Measurements from ENCODE around the gene PLXDC2. TPM values are rescaled to one million over a fixed set of nuclear protein-coding genes. Genes with fewer than 3 reads are reported as not detected.

PLXDC2 gene
- total RNA-seq, 2 donors from 2014 or later = not detected

GRCh38 chr10:20109613-20110012 is 293.4 kb downstream of the PLXDC2 start:
- Mint-ChIP-seq H3K36me3 (no peaks in the 10 kb centered on the region), H3K27ac (no peak overlapping the region), H3K9me3 (peaks cover 6 to 9% of the 10 kb centered on the region in 2 donors)
- ATAC-seq (no peak), DNase-seq (ENCODE audit: low spot score in 2 of 2) (no peak)

DNA sequence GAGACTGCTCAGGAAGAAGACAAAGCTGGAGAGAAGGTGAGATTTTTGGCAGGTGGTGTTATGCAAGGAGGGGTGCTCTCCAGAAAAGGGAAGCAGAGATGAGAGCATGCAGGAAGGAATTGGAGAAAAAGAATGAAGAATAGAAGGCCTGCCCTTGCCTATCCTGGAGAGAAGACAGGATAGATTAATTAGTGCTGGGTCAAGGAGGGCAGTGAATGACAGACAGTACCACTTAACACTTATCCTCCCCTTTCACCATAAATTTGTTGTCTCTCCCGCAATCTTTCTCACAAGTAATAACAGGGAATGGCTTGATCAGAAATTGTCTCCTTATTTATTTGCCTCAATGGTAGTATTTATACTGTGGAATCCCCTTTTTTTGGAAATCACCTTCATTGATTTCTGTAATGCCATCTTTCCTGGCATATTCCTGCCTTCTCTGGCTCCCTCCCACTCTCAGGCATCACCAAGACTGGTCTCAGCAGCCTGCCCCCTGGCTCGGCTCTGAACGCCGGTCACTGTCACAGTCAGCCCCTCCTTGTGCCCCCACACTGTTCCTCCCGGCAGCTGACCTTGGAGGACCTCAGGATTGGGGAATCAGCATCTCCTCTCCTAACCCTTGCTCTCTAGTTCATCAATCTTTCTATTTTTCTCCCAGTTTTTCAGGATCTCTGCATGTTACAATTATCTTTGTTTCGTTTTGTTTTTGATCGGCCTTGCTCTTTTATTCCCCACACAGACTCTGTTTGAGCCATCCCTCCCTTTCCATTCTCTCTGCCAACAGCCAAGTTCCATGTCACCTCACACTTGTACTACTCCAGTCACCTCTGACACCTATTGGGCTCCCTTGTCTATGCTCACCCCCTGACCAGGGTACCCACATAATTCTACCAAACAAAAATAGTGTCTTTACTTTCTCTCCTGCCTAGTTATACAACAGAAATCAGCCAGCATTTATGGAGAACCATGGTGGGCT is 294.2 kb downstream of the PLXDC2 start:
- DNase-seq (ENCODE audit: low spot score in 2 of 2) = no peak
- H3K27ac Mint-ChIP-seq = no peak overlapping the region
- ATAC-seq = no peak
- no peaks in the 10 kb centered on the region for H3K36me3 Mint-ChIP-seq
- H3K9me3 Mint-ChIP-seq = peaks cover 7 to 15% of the 10 kb centered on the region in 2 donors

- H3K9me3 Mint-ChIP-seq = peaks cover 11 to 19% of the 10 kb centered on the region in 2 donors
- H3K36me3 Mint-ChIP-seq = no peaks in the 10 kb centered on the region
- no peak for ATAC-seq
- no peak overlapping the region for H3K27ac Mint-ChIP-seq
- no peak for DNase-seq (ENCODE audit: low spot score in 2 of 2)
These were observed 297.9 kb downstream of the PLXDC2 start for GRCh38 chr10:20114179-20114578.

DNA sequence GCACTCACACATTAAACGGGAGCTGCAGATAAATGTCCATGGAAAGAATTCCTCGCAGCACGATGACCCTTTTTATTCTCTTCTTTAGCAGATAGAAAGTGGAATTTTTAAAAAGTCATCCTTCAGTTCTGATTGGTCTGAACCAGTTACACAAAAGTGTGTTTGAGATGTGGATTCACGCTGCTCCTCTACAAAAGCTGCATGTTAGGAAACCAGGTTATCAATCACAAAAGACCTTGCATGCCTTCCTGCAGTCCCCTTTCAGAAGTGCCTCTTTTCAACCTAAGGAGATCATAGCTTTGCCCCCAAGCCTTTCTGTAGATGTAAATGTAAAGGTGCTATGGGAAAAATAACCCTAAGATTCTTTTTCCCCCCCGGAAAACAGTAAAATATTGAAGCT is 299.7 kb downstream of the PLXDC2 start:
- peaks cover 16 to 22% of the 10 kb centered on the region in 2 donors for H3K9me3 Mint-ChIP-seq
- H3K27ac Mint-ChIP-seq = no peak overlapping the region
- DNase-seq (ENCODE audit: low spot score in 2 of 2) = no peak
- H3K36me3 Mint-ChIP-seq = no peaks in the 10 kb centered on the region
- no peak for ATAC-seq

DNA sequence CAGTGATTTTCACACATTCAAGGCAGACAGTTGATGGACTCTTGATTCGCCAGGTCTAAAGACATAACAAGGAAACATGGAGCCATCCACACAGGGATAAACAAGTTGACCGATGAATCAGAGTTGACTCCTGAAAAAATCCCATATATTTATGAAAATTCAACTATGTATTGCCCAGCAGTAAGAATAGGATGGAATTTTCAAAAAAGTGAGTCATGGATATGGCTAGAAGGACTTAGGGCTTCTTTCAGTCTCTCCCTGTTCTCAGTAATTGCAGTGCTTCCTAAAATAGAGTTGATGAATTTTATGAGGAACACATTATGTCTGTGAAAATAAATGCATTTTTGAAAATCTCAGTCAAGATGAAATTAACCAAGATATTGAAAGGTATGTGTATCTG is 301.2 kb downstream of the PLXDC2 start:
- Mint-ChIP-seq H3K27ac (no peak overlapping the region), H3K36me3 (no peaks in the 10 kb centered on the region), H3K9me3 (peaks cover 25 to 31% of the 10 kb centered on the region in 2 donors)
- no peak for DNase-seq (ENCODE audit: low spot score in 2 of 2)
- ATAC-seq = no peak

GRCh38 chr10:20118119-20118518 is 301.9 kb downstream of the PLXDC2 start:
- Mint-ChIP-seq H3K9me3 (peaks cover 28 to 31% of the 10 kb centered on the region in 2 donors), H3K36me3 (no peaks in the 10 kb centered on the region), H3K27ac (no peak overlapping the region)
- no peak for DNase-seq (ENCODE audit: low spot score in 2 of 2)
- no peak for ATAC-seq

- no peak for ATAC-seq
- Mint-ChIP-seq H3K27ac (no peak overlapping the region), H3K9me3 (peaks cover 19 to 21% of the 10 kb centered on the region in 2 donors), H3K36me3 (peaks cover 0 to 6% of the 10 kb centered on the region in 2 donors)
- no peak for DNase-seq (ENCODE audit: low spot score in 2 of 2)
These were observed 312.6 kb downstream of the PLXDC2 start for GRCh38 chr10:20128811-20129210.

DNA sequence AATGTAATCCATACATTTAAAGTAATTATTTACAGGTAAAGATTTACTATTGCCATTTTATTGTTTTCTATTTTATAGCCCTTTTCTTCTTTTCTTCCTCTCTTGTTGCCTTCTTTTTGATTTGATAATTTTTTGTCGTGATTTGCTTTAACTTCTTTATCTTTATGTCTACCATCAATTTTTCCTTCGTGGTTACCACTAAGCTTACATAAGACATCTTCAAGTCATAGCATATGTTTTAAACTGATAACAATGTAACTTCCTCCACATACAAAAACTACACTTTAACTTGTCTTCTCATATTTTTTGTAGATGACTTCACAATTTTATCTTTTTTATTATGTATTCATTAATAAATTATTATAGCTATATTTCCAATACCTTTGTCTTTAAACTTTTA is 316.6 kb downstream of the PLXDC2 start:
- Mint-ChIP-seq H3K27ac (no peak overlapping the region), H3K36me3 (peaks cover 0 to 18% of the 10 kb centered on the region in 2 donors), H3K9me3 (peaks cover 18 to 20% of the 10 kb centered on the region in 2 donors)
- DNase-seq (ENCODE audit: low spot score in 2 of 2) (no peak), ATAC-seq (no peak)

- Mint-ChIP-seq H3K9me3 (peaks cover 18 to 20% of the 10 kb centered on the region in 2 donors), H3K27ac (no peak overlapping the region), H3K36me3 (peaks cover 0 to 18% of the 10 kb centered on the region in 2 donors)
- no peak for ATAC-seq
- DNase-seq (ENCODE audit: low spot score in 2 of 2) = no peak
These were observed 317.5 kb downstream of the PLXDC2 start for GRCh38 chr10:20133669-20134189.

GRCh38 chr10:20142311-20142710 is 326.1 kb downstream of the PLXDC2 start:
- no peaks in the 10 kb centered on the region for H3K36me3 Mint-ChIP-seq
- H3K9me3 Mint-ChIP-seq = peaks cover 0 to 4% of the 10 kb centered on the region in 2 donors
- DNase-seq (ENCODE audit: low spot score in 2 of 2) (no peak), ATAC-seq (no peak)
- H3K27ac Mint-ChIP-seq = no peak overlapping the region

GRCh38 chr10:20144268-20144667 is 328.0 kb downstream of the PLXDC2 start:
- Mint-ChIP-seq H3K27ac (no peak overlapping the region), H3K36me3 (no peaks in the 10 kb centered on the region), H3K9me3 (peaks cover 0 to 4% of the 10 kb centered on the region in 2 donors)
- no peak for ATAC-seq
- no peak for DNase-seq (ENCODE audit: low spot score in 2 of 2)

DNA sequence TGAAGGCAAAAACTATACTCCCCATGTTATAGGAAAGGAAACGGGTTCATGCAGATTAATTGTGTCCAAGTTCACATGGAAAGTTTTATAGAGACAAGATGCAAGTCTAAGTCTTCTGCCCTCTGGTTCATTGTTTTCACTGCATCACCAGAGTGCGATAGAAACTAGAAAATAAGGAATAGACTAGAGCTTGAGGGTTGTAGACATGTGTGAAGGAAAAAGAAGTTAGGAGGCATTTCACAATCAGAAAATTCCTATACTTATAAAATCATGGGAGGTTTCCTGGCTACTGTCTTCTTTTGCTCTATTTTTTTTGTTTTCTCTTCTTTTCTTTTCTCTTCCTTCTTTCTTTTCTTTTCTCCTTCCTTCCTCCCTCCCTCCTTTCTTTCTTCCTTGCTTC is 329.8 kb downstream of the PLXDC2 start:
- Mint-ChIP-seq H3K27ac (no peak overlapping the region), H3K36me3 (no peaks in the 10 kb centered on the region), H3K9me3 (no peaks in the 10 kb centered on the region)
- no peak for DNase-seq (ENCODE audit: low spot score in 2 of 2)
- ATAC-seq = no peak

DNA sequence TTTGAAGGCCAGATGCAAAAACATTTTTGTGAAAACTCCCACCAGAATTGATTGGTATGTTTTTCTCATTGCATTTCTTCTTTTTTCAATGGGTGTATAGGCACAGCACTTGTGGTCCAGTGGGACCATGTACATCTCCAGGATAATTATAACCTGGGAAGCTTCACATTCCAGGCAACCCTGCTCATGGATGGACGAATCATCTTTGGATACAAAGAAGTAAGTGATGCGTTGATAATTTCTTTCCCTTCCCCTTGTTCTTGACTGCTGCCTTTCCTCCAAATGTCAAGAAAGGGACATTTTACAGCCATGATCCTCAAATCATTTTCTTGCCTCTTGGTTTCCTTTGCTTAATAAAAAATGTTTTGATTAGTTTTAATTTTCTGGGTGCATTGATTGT is 331.5 kb downstream of the PLXDC2 start:
- Mint-ChIP-seq H3K27ac (peak overlapping the region in 1 of 2 donors; percentile 63), H3K36me3 (no peaks in the 10 kb centered on the region), H3K9me3 (no peaks in the 10 kb centered on the region)
- ATAC-seq = no peak
- DNase-seq (ENCODE audit: low spot score in 2 of 2) = no peak

- no peak for DNase-seq (ENCODE audit: low spot score in 2 of 2)
- ATAC-seq = no peak
- Mint-ChIP-seq H3K9me3 (peaks cover 4 to 6% of the 10 kb centered on the region in 2 donors), H3K27ac (no peak overlapping the region), H3K36me3 (no peaks in the 10 kb centered on the region)
These were observed 340.3 kb downstream of the PLXDC2 start for GRCh38 chr10:20156511-20156910.

DNA sequence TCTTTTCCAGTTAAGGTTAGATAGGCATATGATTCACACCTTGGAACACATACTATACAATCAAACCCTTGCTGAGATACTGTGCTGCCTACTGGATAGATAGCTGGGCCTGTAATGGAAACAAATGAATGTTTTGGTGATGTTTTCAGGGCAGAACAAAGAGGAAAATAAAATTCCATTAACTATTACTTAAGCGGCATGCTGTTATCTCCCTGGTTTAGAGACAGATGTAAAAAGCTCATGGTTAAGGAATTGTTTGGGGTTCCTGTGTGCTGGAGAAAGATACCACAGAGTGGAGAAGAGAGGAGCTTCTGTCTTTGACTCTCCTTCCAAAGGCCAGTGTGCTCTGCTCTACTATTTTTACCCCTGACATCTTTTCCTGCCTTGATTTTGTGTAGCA is 341.1 kb downstream of the PLXDC2 start:
- DNase-seq (ENCODE audit: low spot score in 2 of 2) (no peak), ATAC-seq (no peak)
- H3K36me3 Mint-ChIP-seq = no peaks in the 10 kb centered on the region
- peaks cover 4 to 6% of the 10 kb centered on the region in 2 donors for H3K9me3 Mint-ChIP-seq
- no peak overlapping the region for H3K27ac Mint-ChIP-seq

DNA sequence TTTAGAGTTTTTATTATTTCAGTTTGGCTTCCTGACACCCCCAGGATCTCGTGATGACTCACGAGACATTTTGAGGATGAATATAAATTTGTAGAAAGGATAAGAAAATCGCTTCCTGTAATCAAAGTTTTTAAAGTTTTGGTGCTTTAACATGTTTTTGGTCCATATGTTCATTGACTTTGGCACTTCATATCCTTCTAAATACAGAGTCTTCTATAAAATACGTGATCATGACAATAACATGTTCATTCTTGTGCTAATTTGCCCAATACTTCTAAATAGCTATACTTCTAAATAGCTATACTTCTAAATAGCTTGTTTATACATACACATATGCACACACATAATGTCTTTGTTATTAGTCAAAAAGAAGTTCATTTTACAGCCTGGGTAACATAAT is 341.9 kb downstream of the PLXDC2 start:
- ATAC-seq = no peak
- Mint-ChIP-seq H3K27ac (no peak overlapping the region), H3K9me3 (peaks cover 4 to 6% of the 10 kb centered on the region in 2 donors), H3K36me3 (no peaks in the 10 kb centered on the region)
- no peak for DNase-seq (ENCODE audit: low spot score in 2 of 2)

- ATAC-seq = no peak
- no peaks in the 10 kb centered on the region for H3K9me3 Mint-ChIP-seq
These were observed 345.9 kb downstream of the PLXDC2 start for GRCh38 chr10:20162123-20162522.

More at GRCh38 chr10:20162123-20162522, 345.9 kb downstream of the PLXDC2 start:
- Mint-ChIP-seq H3K36me3 (no peaks in the 10 kb centered on the region), H3K27ac (no peak overlapping the region)
- no peak for DNase-seq (ENCODE audit: low spot score in 2 of 2)
